ENCODE measurements around the gene TDRD10.
A peak's percentile ranks its signal among the peaks of the same experiment; 100 is the strongest.

Gene TDRD10

GRCh38 chr1:154539486-154540483 lies 37.8 kb downstream of the TDRD10 start:
- no peak overlapping the region for H3K4me3 ChIP-seq (ENCODE audit: control insufficient read depth, low read depth, low read length)
- TF ChIP-seq CTCF (conservative IDR thresholded peaks at IDR 0.05; ENCODE audit: control insufficient read depth, insufficient read depth, low read depth, low read length), result no peak
- no peak for DNase-seq (ENCODE audit: low read depth)

- no peak for DNase-seq (ENCODE audit: low read depth)
- no peak for TF ChIP-seq CTCF (conservative IDR thresholded peaks at IDR 0.05; ENCODE audit: control insufficient read depth, insufficient read depth, low read depth, low read length)
- no peak overlapping the region for H3K4me3 ChIP-seq (ENCODE audit: control insufficient read depth, low read depth, low read length)
These were observed 39.2 kb downstream of the TDRD10 start for GRCh38 chr1:154541231-154541630.

- H3K4me3 ChIP-seq (ENCODE audit: control insufficient read depth, low read depth, low read length), result no peak overlapping the region
- peak; percentile 81 for TF ChIP-seq CTCF (conservative IDR thresholded peaks at IDR 0.05; ENCODE audit: control insufficient read depth, insufficient read depth, low read depth, low read length)
- DNase-seq (ENCODE audit: low read depth), result peak; percentile 63
These were observed 44.4 kb downstream of the TDRD10 start for GRCh38 chr1:154546264-154547063.

- no peak overlapping the region for H3K4me3 ChIP-seq (ENCODE audit: control insufficient read depth, low read depth, low read length)
- no peak for TF ChIP-seq CTCF (conservative IDR thresholded peaks at IDR 0.05; ENCODE audit: control insufficient read depth, insufficient read depth, low read depth, low read length)
- no peak for DNase-seq (ENCODE audit: low read depth)
These were observed 45.2 kb downstream of the TDRD10 start for GRCh38 chr1:154547105-154547732.

- no peak overlapping the region for H3K4me3 ChIP-seq (ENCODE audit: control insufficient read depth, low read depth, low read length)
- TF ChIP-seq CTCF (conservative IDR thresholded peaks at IDR 0.05; ENCODE audit: control insufficient read depth, insufficient read depth, low read depth, low read length), result no peak
- DNase-seq (ENCODE audit: low read depth), result no peak
These were observed 46.0 kb downstream of the TDRD10 start for GRCh38 chr1:154548028-154548427.

GRCh38 chr1:154549202-154549770 lies 47.3 kb downstream of the TDRD10 start:
- no peak overlapping the region for H3K4me3 ChIP-seq (ENCODE audit: control insufficient read depth, low read depth, low read length)
- DNase-seq (ENCODE audit: low read depth), result no peak
- TF ChIP-seq CTCF (conservative IDR thresholded peaks at IDR 0.05; ENCODE audit: control insufficient read depth, insufficient read depth, low read depth, low read length), result no peak

All from fibroblast of mammary gland (primary cell).